PC-9 (cell line): ENCODE data around the gene ANKUB1. TPM values are rescaled to one million over a fixed set of nuclear protein-coding genes. Genes with fewer than 3 reads are reported as not detected.

ENCODE experiments used
- BruUV-seq: library from RNA; stranded (reverse); fragments of 400-500 nt; replicated peaks from 2 replicates; lab custom pipeline; 2021; lab: Mats Ljungman, UMichigan
- CTCF ChIA-PET: fragments of 300-600 bp; sonication (Branson Sonifier 250); formaldehyde crosslinking; loops from one replicate; lab custom pipeline; 2022; ENCODE audit warnings: antibody characterized with exemption; lab: Charles Lee
- POLR2A ChIA-PET: fragments of 300-600 bp; sonication (Branson Sonifier 250); formaldehyde crosslinking; loops from one replicate; lab custom pipeline; 2022; ENCODE audit warnings: antibody characterized with exemption; ENCODE audit not compliant: unreplicated experiment; lab: Charles Lee
- DNase-seq, 2 experiments: peaks; one replicate each; pipeline versions ENCODE4 v3.0.0 to v3.0.0-alpha.2; 2015 to 2022; ENCODE audit warnings: mixed read lengths in 1 of 2
- H2AFZ ChIP-seq: fragments of 200-600 bp; sonication (generic); 2 replicates; pipeline ENCODE4 v1.8.1; 2017; ENCODE audit warnings: antibody characterized with exemption
- H3F3A ChIP-seq: fragments of 200-600 bp; sonication (generic); 2 replicates; pipeline ENCODE4 v1.8.1; 2017; ENCODE audit warnings: antibody characterized with exemption, mild to moderate bottlenecking, low read depth; ENCODE audit not compliant: insufficient read depth
- H3K27ac ChIP-seq: fragments of 200-600 bp; sonication (generic); 2 replicates; pipeline ENCODE4 v1.6.1; 2016; ENCODE audit warnings: mixed run types
- H3K27me3 ChIP-seq: fragments of 200-600 bp; sonication (generic); 2 replicates; pipeline ENCODE4 v1.6.1; 2016; ENCODE audit warnings: low read depth, mixed run types; ENCODE audit not compliant: insufficient read depth
- H3K36me3 ChIP-seq: fragments of 200-600 bp; sonication (generic); 2 replicates; pipeline ENCODE4 v1.6.1; 2016; ENCODE audit warnings: low read depth, mixed run types
- H3K4me1 ChIP-seq: fragments of 200-600 bp; sonication (generic); replicated peaks from 2 replicates; pipeline ENCODE4 v1.6.1; 2016; ENCODE audit warnings: mixed run types; ENCODE audit not compliant: insufficient read depth
- H3K4me2 ChIP-seq: fragments of 200-600 bp; sonication (generic); 2 replicates; pipeline ENCODE4 v1.6.1; 2017; ENCODE audit warnings: mixed run types
- H3K4me3 ChIP-seq: fragments of 200-600 bp; sonication (generic); 2 replicates; pipeline ENCODE4 v1.6.1; 2016; ENCODE audit warnings: mixed run types
- H3K79me2 ChIP-seq: fragments of 200-600 bp; sonication (generic); 2 replicates; pipeline ENCODE4 v1.6.1; 2017; ENCODE audit warnings: low read depth, mixed run types
- H3K9me2 ChIP-seq: fragments of 200-600 bp; sonication (generic); 2 replicates; pipeline ENCODE4 v1.8.1; 2017; ENCODE audit warnings: mild to moderate bottlenecking; ENCODE audit not compliant: insufficient read depth
- H3K9me3 ChIP-seq: fragments of 200-600 bp; sonication (generic); 2 replicates; pipeline ENCODE4 v1.8.1; 2016; ENCODE audit warnings: low read depth; ENCODE audit not compliant: insufficient read depth
- H4K20me1 ChIP-seq: fragments of 200-600 bp; sonication (generic); 2 replicates; pipeline ENCODE4 v1.8.1; 2017; ENCODE audit not compliant: insufficient read depth
- CTCF ChIP-seq: fragments of 200-600 bp; sonication (generic); conservative IDR thresholded peaks from 2 replicates; pipeline ENCODE4 v1.6.1; 2017; ENCODE audit warnings: mixed run types, antibody characterized with exemption, mild to moderate bottlenecking, moderate library complexity
- EZH2 ChIP-seq: fragments of 200-600 bp; sonication (generic); IDR thresholded peaks from 2 replicates; pipeline ENCODE4 v1.8.0; 2017; ENCODE audit warnings: antibody characterized with exemption, low read depth
- intact Hi-C: fragments of 100-400 bp; cut with micrococcal nuclease; formaldehyde crosslinking; loops from one replicate; pipeline ENCODE4 v1.10.0; 2022; ENCODE audit not compliant: unreplicated experiment
- total RNA-seq: library from RNA; stranded (reverse); gene quantifications from 2 replicates; pipeline ENCODE4 v1.2.3, GENCODE V29; 2021

The ANKUB1 gene
- total RNA-seq, 1 experiment from 2014 or later = not detected

DNA sequence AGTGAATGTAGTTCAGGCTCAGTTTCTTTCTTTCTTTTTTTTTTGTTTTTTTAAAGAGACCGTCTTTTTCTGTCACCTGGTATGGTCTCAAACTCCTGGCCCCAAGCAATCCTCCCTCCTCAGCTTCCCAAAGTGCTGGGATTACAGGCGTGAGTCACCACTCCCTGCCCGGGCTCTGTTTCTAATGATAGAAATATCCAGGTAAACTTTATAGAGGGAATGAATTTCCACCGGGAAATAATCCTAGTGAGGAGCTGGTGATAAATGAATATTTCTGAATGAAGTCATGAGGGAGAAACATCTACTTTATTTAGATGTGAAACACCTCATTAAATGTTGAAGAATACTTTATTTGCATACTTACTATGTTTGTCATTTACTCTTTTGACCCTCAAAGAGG is 27.8 kb upstream of the ANKUB1 start:
- peaks cover 26% of the 10 kb centered on the region for H3K4me1 ChIP-seq
- H4K20me1 ChIP-seq = peaks cover 13% of the 10 kb centered on the region
- H2AFZ ChIP-seq = no peak overlapping the region
- CTCF ChIA-PET = interaction anchor here (0.6 kb wide), 2 partner anchors 9 to 251 kb away, joined by 3 read pairs; no protein-coding TSS in a partner anchor
- no peaks in the 10 kb centered on the region for H3K27me3 ChIP-seq
- no peaks in the 10 kb centered on the region for H3K9me2 ChIP-seq
- no peak overlapping the region for H3K4me3 ChIP-seq
- POLR2A ChIA-PET = no interaction called here
- intact Hi-C loops = no loop called here
- no peak overlapping the region for H3K27ac ChIP-seq
- H3K79me2 ChIP-seq = peaks cover 99% of the 10 kb centered on the region
- H3F3A ChIP-seq = no peaks in the 10 kb centered on the region
- DNase-seq = no peak
- no peak overlapping the region for H3K4me2 ChIP-seq
- BruUV-seq = no TSS peak
- H3K36me3 ChIP-seq = no peaks in the 10 kb centered on the region
- no peak for TF ChIP-seq EZH2
- TF ChIP-seq CTCF = no peak
- H3K9me3 ChIP-seq = 0 out of 2 replicates have a peak, but pooled peaks cover 6% of the 10 kb centered on the region

DNA sequence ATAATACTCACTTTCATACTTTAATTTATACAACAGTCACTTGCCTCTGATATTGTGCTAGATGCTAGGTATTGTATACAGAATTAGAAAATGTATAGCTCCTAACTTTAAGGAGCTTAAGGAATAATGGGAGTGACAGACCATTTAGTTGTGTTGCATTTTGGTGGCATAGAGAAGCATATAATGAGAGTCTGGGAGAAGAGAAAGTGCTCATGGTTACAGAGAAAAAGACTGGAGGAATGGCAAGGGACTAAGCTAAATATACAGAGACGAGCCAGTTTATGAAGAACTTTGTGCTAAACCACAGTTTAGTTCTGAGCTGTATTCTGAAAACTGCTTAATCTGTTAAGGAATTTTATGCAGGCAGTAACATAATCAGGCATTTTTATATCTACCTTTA is 27.1 kb upstream of the ANKUB1 start:
- Histone ChIP-seq H3K9me3 (0 out of 2 replicates have a peak, but pooled peaks cover 6% of the 10 kb centered on the region), H3K79me2 (peaks cover 99% of the 10 kb centered on the region), H3K4me2 (no peak overlapping the region), H3K9me2 (no peaks in the 10 kb centered on the region), H3F3A (peaks cover 2% of the 10 kb centered on the region; the same call in 1 of the 2 replicates), H3K36me3 (no peaks in the 10 kb centered on the region), H3K27ac (no peak overlapping the region), H2AFZ (no peak overlapping the region), H4K20me1 (peaks cover 20% of the 10 kb centered on the region), H3K4me1 (peaks cover 33% of the 10 kb centered on the region), H3K27me3 (no peaks in the 10 kb centered on the region), H3K4me3 (no peak overlapping the region)
- TF ChIP-seq CTCF (no peak), EZH2 (no peak)
- BruUV-seq = no TSS peak
- intact Hi-C loops = no loop called here
- ChIA-PET CTCF (interaction anchor here (0.6 kb wide), 1 partner anchor 8 kb away, joined by 3 read pairs; no protein-coding TSS in a partner anchor), POLR2A (no interaction called here)
- DNase-seq = no peak

- H3K27me3 ChIP-seq = no peaks in the 10 kb centered on the region
- H3K9me2 ChIP-seq = no peaks in the 10 kb centered on the region
- peak overlapping the region; percentile 83 for H3K4me2 ChIP-seq
- intact Hi-C loops = no loop called here
- peaks cover 39% of the 10 kb centered on the region for H3K4me1 ChIP-seq
- H3K79me2 ChIP-seq = peaks cover 89% of the 10 kb centered on the region
- no peak overlapping the region for H2AFZ ChIP-seq
- H3K36me3 ChIP-seq = no peaks in the 10 kb centered on the region
- H4K20me1 ChIP-seq = peaks cover 22% of the 10 kb centered on the region
- H3K27ac ChIP-seq = no peak overlapping the region
- no TSS peak for BruUV-seq
- H3F3A ChIP-seq = peaks cover 21% of the 10 kb centered on the region
- ChIA-PET CTCF (no interaction called here), POLR2A (no interaction called here)
- no peak overlapping the region for H3K4me3 ChIP-seq
- H3K9me3 ChIP-seq = 0 out of 2 replicates have a peak, but pooled peaks cover 6% of the 10 kb centered on the region
- TF ChIP-seq CTCF (no peak), EZH2 (no peak)
- no peak for DNase-seq
These were observed 24.6 kb upstream of the ANKUB1 start for GRCh38 chr3:149816986-149817385.
